ENCODE data around the gene PEAR1. TPM values are rescaled to one million over a fixed set of nuclear protein-coding genes. Genes with fewer than 3 reads are reported as not detected.
A peak's percentile ranks its signal among the peaks of the same experiment; 100 is the strongest.

Gene PEAR1
- total RNA-seq, 1 donor from 2014 or later = 1.8 TPM

GRCh38 chr1:156874572-156875340 is 18.8 kb upstream of the PEAR1 start:
- Histone ChIP-seq H3K27me3 (ENCODE audit: control insufficient read depth, insufficient read depth, low read length) (peaks cover 30% of the 10 kb centered on the region), H3K4me3 (ENCODE audit: low read depth, low read length) (no peak overlapping the region), H3K36me3 (ENCODE audit: control insufficient read depth, insufficient read depth, low read length) (no peaks in the 10 kb centered on the region)
- TF ChIP-seq CTCF (IDR thresholded peaks at IDR 0.05; ENCODE audit: insufficient read depth, low read length, severe bottlenecking) = no peak
- DNase-seq (ENCODE audit: low read depth) (no peak), FAIRE-seq (no peak)

- no peak for FAIRE-seq
- DNase-seq (ENCODE audit: low read depth) = no peak
- no peak for TF ChIP-seq CTCF (IDR thresholded peaks at IDR 0.05; ENCODE audit: insufficient read depth, low read length, severe bottlenecking)
- H3K36me3 ChIP-seq (ENCODE audit: control insufficient read depth, insufficient read depth, low read length) = no peaks in the 10 kb centered on the region
- no peak overlapping the region for H3K4me3 ChIP-seq (ENCODE audit: low read depth, low read length)
- H3K27me3 ChIP-seq (ENCODE audit: control insufficient read depth, insufficient read depth, low read length) = peaks cover 30% of the 10 kb centered on the region
Observed at GRCh38 chr1:156875341-156875615, 18.2 kb upstream of the PEAR1 start.

GRCh38 chr1:156876281-156876680 is 17.2 kb upstream of the PEAR1 start:
- DNase-seq (ENCODE audit: low read depth) = no peak
- TF ChIP-seq CTCF (IDR thresholded peaks at IDR 0.05; ENCODE audit: insufficient read depth, low read length, severe bottlenecking) = peak; percentile 43
- Histone ChIP-seq H3K36me3 (ENCODE audit: control insufficient read depth, insufficient read depth, low read length) (no peaks in the 10 kb centered on the region), H3K27me3 (ENCODE audit: control insufficient read depth, insufficient read depth, low read length) (peaks cover 37% of the 10 kb centered on the region), H3K4me3 (ENCODE audit: low read depth, low read length) (no peak overlapping the region)
- FAIRE-seq = no peak

- no peak for TF ChIP-seq CTCF (IDR thresholded peaks at IDR 0.05; ENCODE audit: insufficient read depth, low read length, severe bottlenecking)
- DNase-seq (ENCODE audit: low read depth) (no peak), FAIRE-seq (peak; percentile 36)
- H3K4me3 ChIP-seq (ENCODE audit: low read depth, low read length) = no peak overlapping the region
- no peaks in the 10 kb centered on the region for H3K36me3 ChIP-seq (ENCODE audit: control insufficient read depth, insufficient read depth, low read length)
- peaks cover 44% of the 10 kb centered on the region for H3K27me3 ChIP-seq (ENCODE audit: control insufficient read depth, insufficient read depth, low read length)
Observed at GRCh38 chr1:156877433-156878170, 15.9 kb upstream of the PEAR1 start.

GRCh38 chr1:156879876-156880275 is 13.6 kb upstream of the PEAR1 start:
- FAIRE-seq (no peak), DNase-seq (ENCODE audit: low read depth) (no peak)
- TF ChIP-seq CTCF (IDR thresholded peaks at IDR 0.05; ENCODE audit: insufficient read depth, low read length, severe bottlenecking) = no peak
- Histone ChIP-seq H3K27me3 (ENCODE audit: control insufficient read depth, insufficient read depth, low read length) (peaks cover 41% of the 10 kb centered on the region), H3K4me3 (ENCODE audit: low read depth, low read length) (no peak overlapping the region), H3K36me3 (ENCODE audit: control insufficient read depth, insufficient read depth, low read length) (no peaks in the 10 kb centered on the region)

Data from bronchial epithelial cell (primary cell).